ENCODE data around the gene TEF. TPM values are rescaled to one million over a fixed set of nuclear protein-coding genes. Genes with fewer than 3 reads are reported as not detected.
A peak's percentile ranks its signal among the peaks of the same experiment; 100 is the strongest.

Gene TEF
- total and polyA plus RNA-seq, 9 of the 15 experiments (the other 6 are each of a cell fraction or from before 2014, with no cell fraction given) = 0.04 to 3.1 (median 1.2) TPM

DNA sequence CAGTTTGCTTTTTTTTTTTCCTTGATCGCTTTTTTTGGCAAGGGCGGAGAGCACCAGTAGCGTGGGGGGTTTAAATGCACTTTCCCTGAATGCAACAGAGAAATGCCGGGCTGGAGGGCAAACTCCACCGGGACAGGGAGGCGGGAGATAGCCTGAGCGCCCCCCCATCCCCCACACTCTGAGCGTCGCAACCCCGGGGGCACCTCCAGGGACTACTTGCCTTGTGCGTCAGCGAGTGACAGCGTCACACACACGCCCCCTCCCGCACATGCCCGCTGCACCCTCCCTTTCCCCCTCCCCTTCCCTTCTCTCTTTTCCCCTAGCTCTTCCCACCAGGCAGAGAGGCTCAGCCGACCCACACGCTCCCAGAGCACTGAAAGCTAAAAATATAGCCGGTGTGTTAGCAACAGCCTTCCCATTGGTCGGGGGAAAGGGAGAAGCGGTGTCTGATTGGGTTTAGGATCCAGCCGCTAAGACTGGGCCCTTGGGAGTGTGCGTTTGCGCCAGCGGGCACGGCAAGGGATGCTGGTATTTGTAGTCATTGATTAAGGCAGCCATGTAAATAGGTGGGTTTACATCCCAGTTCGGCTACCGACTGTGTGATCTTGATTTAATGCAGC is 66.6 kb downstream of the TEF start (continued):
- TF ChIP-seq CHCHD3 (CRISPR knock-in tag; IDR thresholded peaks at IDR 0.05) (no peak), ZNF740 (CRISPR knock-in tag; IDR thresholded peaks at IDR 0.05) (peak; percentile 43; the same call in 1 of the 2 replicates), ZNF740 (tag; IDR thresholded peaks at IDR 0.05) (peak in 1 of 2 experiments; percentile 53; a peak in 1 of 4 replicates), PRPF4 (IDR thresholded peaks at IDR 0.05; ENCODE audit: insufficient read depth, low read depth, low read length, poor library complexity, severe bottlenecking) (no peak), ZNF764 (CRISPR knock-in tag; IDR thresholded peaks at IDR 0.05; ENCODE audit: low read depth) (no peak), MED1 (CRISPR knock-in tag; IDR thresholded peaks at IDR 0.05; ENCODE audit: borderline replicate concordance) (no peak), SREBF2 (CRISPR knock-in tag; IDR thresholded peaks at IDR 0.05) (no peak), NKRF (IDR thresholded peaks at IDR 0.05; ENCODE audit: borderline replicate concordance) (peak; percentile 72), ATF1 (CRISPR knock-in tag; IDR thresholded peaks at IDR 0.05) (no peak), ATF1 (tag; IDR thresholded peaks at IDR 0.05) (peak; percentile 94), POLR2A (conservative IDR thresholded peaks at IDR 0.05) (peak; percentile 63), ATF7 (IDR thresholded peaks at IDR 0.05) (peak; percentile 37; the same call in 1 of the 2 replicates), HCFC1 (IDR thresholded peaks at IDR 0.05; ENCODE audit: low read depth, low read length) (peak; percentile 90), SIN3A (IDR thresholded peaks at IDR 0.05; ENCODE audit: borderline replicate concordance in 2 of 2, control insufficient read depth in 1 of 2, low read depth in 2 of 2, low read length in 2 of 2) (peak; percentile 24 to 58; a peak in 1 of 4 replicates), ETS2 (tag; IDR thresholded peaks at IDR 0.05; ENCODE audit: borderline replicate concordance, poor library complexity, severe bottlenecking) (no peak), MBD2 (IDR thresholded peaks at IDR 0.05; ENCODE audit: borderline replicate concordance, low read depth) (peak; percentile 51; the same call in 1 of the 2 replicates), MEF2D (tag; conservative IDR thresholded peaks at IDR 0.05; ENCODE audit: low read depth) (peak; percentile 90; the same call in 1 of the 2 replicates), EGR1 (conservative IDR thresholded peaks at IDR 0.05) (peak; percentile 68), MAZ (CRISPR knock-in tag; conservative IDR thresholded peaks at IDR 0.05 in 1 of 2, IDR thresholded peaks at IDR 0.05 in 1 of 2) (peak; percentile 67 to 77), SMC3 (conservative IDR thresholded peaks at IDR 0.05; ENCODE audit: insufficient read depth, low read depth, low read length) (no peak), HDAC1 (IDR thresholded peaks at IDR 0.05) (peak in 1 of 2 experiments; percentile 65; a peak in 1 of 4 replicates), L3MBTL2 (IDR thresholded peaks at IDR 0.05) (peak; percentile 19; the same call in 1 of the 2 replicates)
- TF ChIP-seq, protein P1, sequence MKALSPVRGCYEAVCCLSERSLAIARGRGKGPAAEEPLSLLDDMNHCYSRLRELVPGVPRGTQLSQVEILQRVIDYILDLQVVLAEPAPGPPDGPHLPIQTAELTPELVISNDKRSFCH (CRISPR knock-in tag; IDR thresholded peaks at IDR 0.05) = no peak
- TF ChIP-seq, protein P1 (tag; IDR thresholded peaks at IDR 0.05) = no peak
- TF ChIP-seq, protein P2, sequence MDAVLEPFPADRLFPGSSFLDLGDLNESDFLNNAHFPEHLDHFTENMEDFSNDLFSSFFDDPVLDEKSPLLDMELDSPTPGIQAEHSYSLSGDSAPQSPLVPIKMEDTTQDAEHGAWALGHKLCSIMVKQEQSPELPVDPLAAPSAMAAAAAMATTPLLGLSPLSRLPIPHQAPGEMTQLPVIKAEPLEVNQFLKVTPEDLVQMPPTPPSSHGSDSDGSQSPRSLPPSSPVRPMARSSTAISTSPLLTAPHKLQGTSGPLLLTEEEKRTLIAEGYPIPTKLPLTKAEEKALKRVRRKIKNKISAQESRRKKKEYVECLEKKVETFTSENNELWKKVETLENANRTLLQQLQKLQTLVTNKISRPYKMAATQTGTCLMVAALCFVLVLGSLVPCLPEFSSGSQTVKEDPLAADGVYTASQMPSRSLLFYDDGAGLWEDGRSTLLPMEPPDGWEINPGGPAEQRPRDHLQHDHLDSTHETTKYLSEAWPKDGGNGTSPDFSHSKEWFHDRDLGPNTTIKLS (IDR thresholded peaks at IDR 0.05; ENCODE audit: borderline replicate concordance, low read depth) = peak; percentile 54; the same call in 1 of the 2 replicates
